Thoracic aorta (tissue), 2 donors: ENCODE results near the gene ABLIM1. TPM values are rescaled to one million over a fixed set of nuclear protein-coding genes. Genes with fewer than 3 reads are reported as not detected.

Source experiments
- ATAC-seq: fragments of 150-250 bp; one replicate; pipeline ENCODE4 v1.8.0; 2017; ENCODE audit warnings: low read depth; ENCODE audit not compliant: insufficient number of reproducible peaks, low FRiP score
- DNase-seq: peaks from one replicate; pipeline ENCODE4 v3.0.0-alpha.2; 2020; ENCODE audit warnings: low spot score
- H3K27ac ChIP-seq, 2 donors: fragments of 200-600 bp; sonication (generic); 1 replicate in 1 of 2; 2 replicates in 1 of 2; pipeline ENCODE4 v1.5.1; 2016; ENCODE audit warnings: mild to moderate bottlenecking in 2 of 2, moderate library complexity in 2 of 2
- H3K27me3 ChIP-seq: fragments of 200-600 bp; sonication (generic); replicated peaks from 2 replicates; pipeline ENCODE4 v1.6.0; 2016; ENCODE audit warnings: mild to moderate bottlenecking; ENCODE audit not compliant: insufficient read depth
- H3K36me3 ChIP-seq: fragments of 200-600 bp; sonication (generic); one replicate; pipeline ENCODE4 v1.5.1; 2016
- H3K4me1 ChIP-seq, 2 donors: fragments of 200-600 bp; sonication (generic); 1 replicate in 1 of 2; 2 replicates in 1 of 2; pipeline versions ENCODE4 v1.5.1 to v1.6.0; 2016; ENCODE audit warnings: low read depth in 2 of 2, mild to moderate bottlenecking in 1 of 2; ENCODE audit not compliant: control insufficient read depth in 1 of 2
- H3K4me3 ChIP-seq: fragments of 200-600 bp; sonication (generic); 2 replicates; pipeline ENCODE4 v1.5.1; 2016; ENCODE audit warnings: mild to moderate bottlenecking
- H3K9me3 ChIP-seq: fragments of 200-600 bp; sonication (generic); 2 replicates; pipeline ENCODE4 v1.5.1; 2016
- total RNA-seq, 2 donors: library from RNA; depleted of rRNA; stranded (reverse); fragments of >200 nt; gene quantifications; one replicate each; pipeline versions ENCODE4 v1.1.0 to v1.2.3, GENCODE V29; 2016
- TF ChIP-seq, protein P1 (sequence below): fragments of 200-600 bp; sonication (generic); IDR thresholded peaks from one replicate; pipeline ENCODE4 v1.5.1; 2019; ENCODE audit warnings: antibody characterized with exemption

ABLIM1 gene
- total RNA-seq, 2 donors from 2014 or later = 47.5 to 111 TPM

DNA sequence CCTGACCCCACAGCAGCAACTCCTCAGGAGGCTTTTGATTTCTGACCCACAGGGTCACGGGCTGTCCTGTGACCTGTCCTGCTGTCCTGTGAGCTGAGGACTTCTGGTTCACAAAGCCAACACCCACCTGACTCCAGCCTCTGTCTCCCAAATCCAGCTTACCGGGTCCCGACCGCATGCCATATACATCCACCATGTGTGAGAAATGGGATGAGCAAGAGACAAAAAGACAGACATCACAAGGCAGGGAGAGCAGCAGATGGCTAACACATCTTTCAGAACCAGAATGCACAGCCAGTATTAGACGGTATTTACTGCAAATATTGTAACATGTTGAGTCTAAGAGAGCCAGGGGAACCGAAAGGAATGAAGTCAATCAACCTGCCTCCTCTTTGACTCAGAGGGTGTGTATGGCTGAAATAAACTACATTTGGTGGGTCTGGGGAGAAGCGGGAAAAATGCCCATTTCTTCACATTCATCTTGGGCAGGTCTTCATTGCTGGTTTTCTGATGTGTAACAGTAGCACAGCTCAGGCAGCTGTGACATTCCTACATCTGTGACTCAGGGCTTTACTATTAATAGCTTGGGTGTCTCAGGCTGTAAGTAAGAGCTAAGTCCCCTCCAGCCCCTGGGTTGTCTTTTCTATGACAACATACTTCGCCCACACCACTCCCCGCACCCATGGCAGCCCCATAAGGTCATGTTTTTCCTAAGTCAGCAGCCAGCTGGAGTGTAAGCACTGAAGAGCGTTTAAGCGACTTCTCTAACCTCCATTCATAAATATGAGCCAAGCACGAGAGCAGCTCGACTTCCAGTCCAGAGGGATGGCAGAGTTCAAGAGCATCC, 25.0 kb downstream of the ABLIM1 start:
- no peaks in the 10 kb centered on the region for H3K9me3 ChIP-seq
- H3K36me3 ChIP-seq = no peaks in the 10 kb centered on the region
- DNase-seq (peak; percentile 46), ATAC-seq (peak; percentile 80)
- H3K27me3 ChIP-seq = no peaks in the 10 kb centered on the region
- H3K27ac ChIP-seq = peak overlapping the region; percentile 24 to 40
- peak overlapping the region; percentile 79 for H3K4me3 ChIP-seq
- peaks cover 21 to 37% of the 10 kb centered on the region in 2 donors for H3K4me1 ChIP-seq
- TF ChIP-seq, protein P1, sequence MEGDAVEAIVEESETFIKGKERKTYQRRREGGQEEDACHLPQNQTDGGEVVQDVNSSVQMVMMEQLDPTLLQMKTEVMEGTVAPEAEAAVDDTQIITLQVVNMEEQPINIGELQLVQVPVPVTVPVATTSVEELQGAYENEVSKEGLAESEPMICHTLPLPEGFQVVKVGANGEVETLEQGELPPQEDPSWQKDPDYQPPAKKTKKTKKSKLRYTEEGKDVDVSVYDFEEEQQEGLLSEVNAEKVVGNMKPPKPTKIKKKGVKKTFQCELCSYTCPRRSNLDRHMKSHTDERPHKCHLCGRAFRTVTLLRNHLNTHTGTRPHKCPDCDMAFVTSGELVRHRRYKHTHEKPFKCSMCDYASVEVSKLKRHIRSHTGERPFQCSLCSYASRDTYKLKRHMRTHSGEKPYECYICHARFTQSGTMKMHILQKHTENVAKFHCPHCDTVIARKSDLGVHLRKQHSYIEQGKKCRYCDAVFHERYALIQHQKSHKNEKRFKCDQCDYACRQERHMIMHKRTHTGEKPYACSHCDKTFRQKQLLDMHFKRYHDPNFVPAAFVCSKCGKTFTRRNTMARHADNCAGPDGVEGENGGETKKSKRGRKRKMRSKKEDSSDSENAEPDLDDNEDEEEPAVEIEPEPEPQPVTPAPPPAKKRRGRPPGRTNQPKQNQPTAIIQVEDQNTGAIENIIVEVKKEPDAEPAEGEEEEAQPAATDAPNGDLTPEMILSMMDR = no peak

DNA sequence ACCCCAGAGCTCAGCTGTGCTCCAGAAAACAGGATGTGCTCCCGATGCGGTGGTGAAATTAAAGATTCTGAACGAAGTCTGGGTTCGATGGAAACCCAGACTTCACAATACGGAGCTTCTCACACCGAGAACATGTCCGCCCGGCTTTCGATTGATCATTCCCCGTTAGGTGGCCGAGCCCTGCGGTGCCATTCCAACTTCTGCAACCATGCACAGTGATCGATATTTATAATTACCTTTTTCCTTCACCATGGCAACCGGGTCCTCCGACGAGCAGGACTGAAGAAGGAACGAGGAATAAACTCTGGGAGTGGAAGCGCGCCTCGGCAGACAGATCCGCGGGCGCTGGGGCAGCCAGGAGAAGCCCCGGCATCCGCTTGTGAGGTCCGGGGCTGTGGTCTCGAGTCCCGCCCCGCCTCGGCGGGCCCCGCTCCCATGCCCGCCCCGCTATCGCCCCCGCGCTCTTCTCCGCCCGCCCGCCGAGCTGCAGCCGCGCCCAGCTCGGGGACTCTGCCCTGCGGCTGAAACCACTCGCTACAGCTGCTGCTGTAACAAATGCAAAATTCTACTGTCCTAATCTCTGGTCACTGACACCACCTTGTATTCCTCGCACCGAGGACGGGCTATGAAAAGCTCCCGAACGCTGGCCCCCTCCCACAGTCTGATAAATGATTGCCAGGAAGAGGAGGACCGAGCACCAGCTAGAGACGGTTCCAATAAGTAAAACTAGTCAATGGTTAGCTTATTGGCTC, 26.2 kb downstream of the ABLIM1 start:
- Histone ChIP-seq H3K4me1 (peaks cover 21 to 37% of the 10 kb centered on the region in 2 donors), H3K9me3 (no peaks in the 10 kb centered on the region), H3K27me3 (no peaks in the 10 kb centered on the region), H3K36me3 (no peaks in the 10 kb centered on the region), H3K27ac (peak overlapping the region in 1 of 2 donors; percentile 9), H3K4me3 (peak overlapping the region; percentile 79)
- no peak for DNase-seq
- TF ChIP-seq, protein P1 = peak; percentile 17
- no peak for ATAC-seq

DNA sequence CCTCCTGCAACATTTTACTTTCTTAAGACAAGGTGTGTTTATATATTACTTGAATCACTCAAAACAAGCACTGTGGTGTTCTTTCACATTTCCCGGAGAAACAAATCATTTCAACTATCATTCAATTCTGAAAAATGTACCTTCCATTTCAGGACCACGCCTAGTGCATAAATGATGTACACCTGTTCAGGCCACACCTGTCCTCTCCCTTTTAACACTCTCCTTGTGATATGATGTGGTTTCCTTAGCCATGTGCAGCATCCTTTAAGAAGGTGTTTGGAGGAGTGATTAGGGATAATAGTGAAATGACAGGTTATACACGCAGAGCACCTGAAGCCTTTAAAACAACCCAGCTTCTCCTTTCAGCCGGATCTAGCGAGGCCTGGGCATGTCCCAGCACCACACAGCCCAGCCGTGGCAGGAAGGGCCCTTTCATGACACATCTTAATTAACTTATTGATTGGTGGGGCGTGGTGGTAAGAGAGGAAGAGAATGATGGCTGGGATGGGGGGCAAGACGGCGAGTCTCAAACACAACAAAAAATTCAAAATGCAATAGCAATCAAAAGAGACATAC, 26.9 kb downstream of the ABLIM1 start:
- ATAC-seq = no peak
- H3K4me1 ChIP-seq = peaks cover 21 to 37% of the 10 kb centered on the region in 2 donors
- no peak for DNase-seq
- no peaks in the 10 kb centered on the region for H3K9me3 ChIP-seq
- TF ChIP-seq, protein P1 = no peak
- H3K36me3 ChIP-seq = no peaks in the 10 kb centered on the region
- H3K4me3 ChIP-seq = peak overlapping the region; percentile 79
- no peaks in the 10 kb centered on the region for H3K27me3 ChIP-seq
- peak overlapping the region in 1 of 2 donors; percentile 9 for H3K27ac ChIP-seq

DNA sequence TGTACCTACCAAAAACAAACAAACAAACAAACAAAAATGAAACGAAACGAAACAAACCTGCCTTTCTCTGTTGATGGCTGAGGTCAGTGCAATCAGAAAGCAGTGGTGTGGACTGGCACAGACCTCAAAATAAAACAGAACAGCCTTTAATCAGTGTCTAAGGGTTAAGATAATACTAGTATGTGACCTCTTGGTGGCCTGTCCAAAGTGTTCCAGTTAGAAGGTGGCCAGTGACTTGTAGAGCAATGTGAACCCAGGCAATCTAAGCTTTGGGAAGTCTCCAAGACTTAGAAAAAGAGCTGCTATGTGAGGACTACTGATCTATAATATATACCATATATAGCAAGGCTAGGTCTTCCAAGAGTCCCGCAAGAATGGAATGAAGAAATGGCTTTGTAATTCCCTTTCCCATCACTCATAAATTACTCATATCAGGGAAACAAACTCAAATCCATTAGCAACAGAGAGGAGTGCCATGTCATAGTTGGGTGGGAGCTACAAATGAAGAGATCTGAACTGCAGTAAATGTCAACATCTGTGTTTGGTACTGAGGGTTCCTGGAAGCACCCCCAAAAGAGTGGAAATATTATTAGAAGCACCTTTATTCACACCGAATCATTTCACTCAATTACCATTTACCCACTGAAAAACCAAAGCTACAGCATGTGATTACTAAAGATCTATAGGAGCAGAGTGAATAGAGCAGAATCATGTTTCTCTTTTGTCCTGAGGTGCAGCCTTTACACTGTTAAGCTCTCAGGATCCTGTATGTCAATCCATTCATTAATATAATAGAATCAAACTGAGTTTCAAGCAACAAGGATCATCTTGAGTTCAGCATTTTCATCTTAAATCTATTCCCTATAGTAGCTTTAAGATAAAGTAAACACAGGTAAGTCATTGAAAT, 28.0 kb downstream of the ABLIM1 start:
- H3K27ac ChIP-seq = no peak overlapping the region
- DNase-seq (no peak), ATAC-seq (no peak)
- TF ChIP-seq, protein P1 = no peak
- H3K4me1 ChIP-seq = peaks cover 18 to 30% of the 10 kb centered on the region in 2 donors
- H3K4me3 ChIP-seq = no peak overlapping the region
- no peaks in the 10 kb centered on the region for H3K36me3 ChIP-seq
- no peaks in the 10 kb centered on the region for H3K27me3 ChIP-seq
- H3K9me3 ChIP-seq = no peaks in the 10 kb centered on the region
